Endothelial cell of umbilical vein (primary cell): ENCODE measurements around the gene DGCR6. TPM values are rescaled to one million over a fixed set of nuclear protein-coding genes. Genes with fewer than 3 reads are reported as not detected.
"Not testable (repeated sequence)": the region's sequence is repeated elsewhere in the genome, so short reads cannot be mapped to it uniquely, and the experiment has no call there.

Source experiments
- BruUV-seq: library from RNA; stranded (reverse); fragments of 400-500 nt; replicated peaks from 2 replicates; lab custom pipeline; 2021; lab: Mats Ljungman, UMichigan
- CTCF ChIA-PET: fragments of 300-600, 350-600 bp; sonication (Branson Sonifier 250); formaldehyde crosslinking; loops from one replicate; lab custom pipeline; 2021; ENCODE audit warnings: antibody characterized with exemption, inconsistent platforms; lab: Charles Lee
- POLR2A ChIA-PET: fragments of 300-600, 350-600 bp; sonication (Branson Sonifier 250); formaldehyde crosslinking; loops from one replicate; lab custom pipeline; 2021; ENCODE audit warnings: antibody characterized with exemption, inconsistent platforms; lab: Charles Lee
- DNase-seq: peaks from one replicate; pipeline ENCODE4 v3.0.0-alpha.2; 2011; ENCODE audit warnings: low read depth, low spot score
- FAIRE-seq: peaks from 2 replicates; lab custom pipeline; 2011; peaks lifted over from hg19 to GRCh38; lab: Jason Lieb, UNC
- H2AFZ ChIP-seq: 2 replicates; pipeline ENCODE4 v1.6.0; 2012; ENCODE audit warnings: low read depth, low read length, control low read depth, inconsistent platforms
- H3K27ac ChIP-seq: 2 replicates; pipeline ENCODE4 v1.5.1; 2011; ENCODE audit warnings: low read depth, mild to moderate bottlenecking, control low read depth, low read length, moderate library complexity; ENCODE audit not compliant: insufficient read depth
- H3K27me3 ChIP-seq, 2 experiments: 2 replicates each; pipeline versions ENCODE4 v1.6.0 to v1.6.1; 2011; ENCODE audit warnings: low read length in 2 of 2, mixed read lengths in 1 of 2; ENCODE audit not compliant: control insufficient read depth in 2 of 2, insufficient read depth in 2 of 2
- H3K36me3 ChIP-seq, 2 experiments: 2 replicates in 1 of 2; 3 replicates in 1 of 2; pipeline ENCODE4 v1.5.1; 2011; ENCODE audit warnings: low read length in 2 of 2, mild to moderate bottlenecking in 1 of 2, moderate library complexity in 1 of 2; ENCODE audit not compliant: control insufficient read depth in 2 of 2, insufficient read depth in 2 of 2; ENCODE audit errors: extremely low read depth in 1 of 2
- H3K4me1 ChIP-seq: 3 replicates; pipeline ENCODE4 v1.5.1; 2011; ENCODE audit warnings: mild to moderate bottlenecking, low read length; ENCODE audit not compliant: control insufficient read depth, insufficient read depth; ENCODE audit errors: extremely low read depth
- H3K4me2 ChIP-seq: 2 replicates; pipeline ENCODE4 v1.6.1; 2011; ENCODE audit warnings: low read length, control low read depth, mixed read lengths; ENCODE audit not compliant: insufficient read depth
- H3K4me3 ChIP-seq, 3 experiments: fragments of 200-600 bp in 1 of 3; sonication (generic), shearing (Covaris generic) in 1 of 3; replicated peaks in 1 of 3; 2 replicates each; pipeline ENCODE4 v1.5.1; 2011 to 2016; ENCODE audit warnings: control low read depth in 3 of 3, low read length in 3 of 3, mild to moderate bottlenecking in 2 of 3, inconsistent platforms in 1 of 3, low read depth in 1 of 3, moderate library complexity in 1 of 3; ENCODE audit not compliant: insufficient read depth in 1 of 3
- H3K79me2 ChIP-seq: 2 replicates; pipeline ENCODE4 v1.6.0; 2012; ENCODE audit warnings: low read length, inconsistent platforms; ENCODE audit not compliant: control insufficient read depth, insufficient read depth
- H3K9ac ChIP-seq: replicated peaks from 2 replicates; pipeline ENCODE3; 2011; ENCODE audit warnings: low read length, control low read depth; ENCODE audit not compliant: insufficient read depth; ENCODE audit errors: extremely low read depth
- H3K9me1 ChIP-seq: replicated peaks from 3 replicates; pipeline ENCODE4 v1.6.0; 2011; ENCODE audit warnings: mild to moderate bottlenecking, low read length; ENCODE audit not compliant: control insufficient read depth, insufficient read depth; ENCODE audit errors: extremely low read depth
- H3K9me3 ChIP-seq: replicated peaks from 2 replicates; pipeline ENCODE4 v1.5.1; 2012; ENCODE audit warnings: low read length, inconsistent platforms; ENCODE audit not compliant: control insufficient read depth, insufficient read depth
- H4K20me1 ChIP-seq: replicated peaks from 2 replicates; pipeline ENCODE3; 2011; ENCODE audit warnings: mild to moderate bottlenecking, low read length; ENCODE audit not compliant: control insufficient read depth, insufficient read depth; ENCODE audit errors: extremely low read depth
- EZH2 ChIP-seq: IDR thresholded peaks from 2 replicates; pipeline ENCODE4 v1.6.1; 2012; ENCODE audit warnings: borderline replicate concordance, low read depth, mild to moderate bottlenecking, moderate library complexity, low read length, inconsistent platforms; ENCODE audit not compliant: severe bottlenecking
- GATA2 ChIP-seq: IDR thresholded peaks from 2 replicates; pipeline ENCODE4 v1.7.0; 2011; ENCODE audit warnings: low read depth, mild to moderate bottlenecking, moderate library complexity, mixed read lengths, low read length; ENCODE audit not compliant: insufficient read length, insufficient read depth
- POLR2A ChIP-seq: IDR thresholded peaks from 2 replicates; pipeline ENCODE4 v1.6.1; 2012; ENCODE audit warnings: low read depth, mild to moderate bottlenecking, control low read depth, low read length
- dilution Hi-C: fragments of 300-500 bp; cut with MboI; formaldehyde crosslinking; loops from one replicate; pipeline ENCODE4 v1.15.0; 2019; ENCODE audit warnings: low sequenced_read_pairs; ENCODE audit not compliant: extremely low pct_ligation_motif_present
- intact Hi-C: fragments of 100-400 bp; cut with micrococcal nuclease; formaldehyde crosslinking; loops from one replicate; pipeline ENCODE4 v1.10.0; 2022
- polyA plus RNA-seq, 4 experiments: library from polyadenylated mRNA; depleted of rRNA in 3 of 4; stranded (reverse) in 3 of 4; unstranded in 1 of 4; fragments of >200 nt; gene quantifications; 2 replicates each; pipeline versions ENCODE4 v1.2.1 to v1.2.3, GENCODE V29; 2011 to 2012; ENCODE audit warnings: missing spikeins in 1 of 4
- total RNA-seq: library from RNA; stranded (reverse); gene quantifications from 2 replicates; pipeline ENCODE4 v1.2.3, GENCODE V29; 2021
- TF ChIP-seq, protein P1 (sequence below), 2 donors: IDR thresholded peaks; 1 replicate in 1 of 2; 2 replicates in 1 of 2; pipeline ENCODE4 v1.5.1; 2011; ENCODE audit warnings: low read length in 2 of 2, mild to moderate bottlenecking in 2 of 2, moderate library complexity in 2 of 2, control low read depth in 1 of 2, inconsistent platforms in 1 of 2, low read depth in 1 of 2; ENCODE audit not compliant: insufficient read depth in 1 of 2; ENCODE audit errors: extremely low read depth in 1 of 2

DGCR6 gene
- total and polyA plus RNA-seq, 2 donors (not counting 3 experiments of a cell fraction or from before 2014, with no cell fraction given), result 0.95 to 1.1 TPM

GRCh38 chr22:18881260-18881659, 24.9 kb upstream of the DGCR6 start:
- H3K36me3 ChIP-seq, H3K4me2 ChIP-seq, H3K27ac ChIP-seq, dilution Hi-C loops, H3K27me3 ChIP-seq, POLR2A ChIA-PET, H3K9me3 ChIP-seq, H2AFZ ChIP-seq, H3K4me3 ChIP-seq, H3K9ac ChIP-seq, DNase-seq, H3K4me1 ChIP-seq, FAIRE-seq, H3K9me1 ChIP-seq, BruUV-seq, H3K79me2 ChIP-seq, H4K20me1 ChIP-seq, intact Hi-C loops, CTCF ChIA-PET: not testable (repeated sequence)

- H4K20me1 ChIP-seq, POLR2A ChIA-PET, H3K9me1 ChIP-seq, FAIRE-seq, H3K4me1 ChIP-seq, H3K36me3 ChIP-seq, H3K27me3 ChIP-seq, H3K9me3 ChIP-seq, H3K4me2 ChIP-seq, intact Hi-C loops, dilution Hi-C loops, H3K9ac ChIP-seq, H3K4me3 ChIP-seq, H3K27ac ChIP-seq, BruUV-seq, H2AFZ ChIP-seq, H3K79me2 ChIP-seq, DNase-seq, CTCF ChIA-PET: not testable (repeated sequence)
Observed at GRCh38 chr22:18884465-18884864, 21.7 kb upstream of the DGCR6 start.

DNA sequence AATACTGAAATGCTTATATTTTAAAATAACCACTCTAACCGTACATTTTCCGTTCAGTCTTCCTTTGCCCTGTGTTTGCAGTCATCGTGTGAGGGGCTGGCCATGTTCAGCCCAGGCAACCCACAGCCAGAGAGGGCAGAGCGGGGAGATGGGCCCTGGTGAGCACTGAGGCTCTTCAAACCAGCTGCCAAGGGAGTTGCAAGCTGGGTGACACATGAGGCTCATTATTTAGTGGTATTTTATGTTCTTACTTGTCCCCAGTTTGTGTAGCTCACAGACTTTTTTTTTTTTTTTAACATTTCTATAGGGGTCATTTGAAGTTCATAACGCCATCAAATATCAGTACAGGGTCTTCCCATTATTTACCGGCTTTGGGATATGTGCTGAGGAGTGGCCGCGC, 18.0 kb upstream of the DGCR6 start:
- H3K36me3 ChIP-seq, result no peaks in the 10 kb centered on the region
- H4K20me1 ChIP-seq, result no peaks in the 10 kb centered on the region
- H3K4me2 ChIP-seq, result no peak overlapping the region
- H3K27me3 ChIP-seq, result no peaks in the 10 kb centered on the region
- ChIA-PET CTCF (no interaction called here), POLR2A (no interaction called here)
- intact Hi-C loops (no loop called here), dilution Hi-C loops (no loop called here)
- H3K9ac ChIP-seq, result no peak overlapping the region
- H2AFZ ChIP-seq, result no peak overlapping the region
- FAIRE-seq (no peak), DNase-seq (no peak)
- H3K79me2 ChIP-seq, result no peaks in the 10 kb centered on the region
- no peaks in the 10 kb centered on the region for H3K9me1 ChIP-seq
- no peak overlapping the region for H3K27ac ChIP-seq
- no TSS peak for BruUV-seq
- TF ChIP-seq EZH2, result no peak
- TF ChIP-seq, protein P1, sequence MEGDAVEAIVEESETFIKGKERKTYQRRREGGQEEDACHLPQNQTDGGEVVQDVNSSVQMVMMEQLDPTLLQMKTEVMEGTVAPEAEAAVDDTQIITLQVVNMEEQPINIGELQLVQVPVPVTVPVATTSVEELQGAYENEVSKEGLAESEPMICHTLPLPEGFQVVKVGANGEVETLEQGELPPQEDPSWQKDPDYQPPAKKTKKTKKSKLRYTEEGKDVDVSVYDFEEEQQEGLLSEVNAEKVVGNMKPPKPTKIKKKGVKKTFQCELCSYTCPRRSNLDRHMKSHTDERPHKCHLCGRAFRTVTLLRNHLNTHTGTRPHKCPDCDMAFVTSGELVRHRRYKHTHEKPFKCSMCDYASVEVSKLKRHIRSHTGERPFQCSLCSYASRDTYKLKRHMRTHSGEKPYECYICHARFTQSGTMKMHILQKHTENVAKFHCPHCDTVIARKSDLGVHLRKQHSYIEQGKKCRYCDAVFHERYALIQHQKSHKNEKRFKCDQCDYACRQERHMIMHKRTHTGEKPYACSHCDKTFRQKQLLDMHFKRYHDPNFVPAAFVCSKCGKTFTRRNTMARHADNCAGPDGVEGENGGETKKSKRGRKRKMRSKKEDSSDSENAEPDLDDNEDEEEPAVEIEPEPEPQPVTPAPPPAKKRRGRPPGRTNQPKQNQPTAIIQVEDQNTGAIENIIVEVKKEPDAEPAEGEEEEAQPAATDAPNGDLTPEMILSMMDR (IDR thresholded peaks at IDR 0.05; ENCODE audit: extremely low read depth in 1 of 2, insufficient read depth in 1 of 2, low read depth in 1 of 2, low read length in 2 of 2), result no peak
- no peak for TF ChIP-seq GATA2
- no peak for TF ChIP-seq POLR2A
- no peaks in the 10 kb centered on the region for H3K4me1 ChIP-seq
- no peak overlapping the region for H3K4me3 ChIP-seq
- no peaks in the 10 kb centered on the region for H3K9me3 ChIP-seq
